Eye (tissue), 1 donor: ENCODE data around the gene SHOX.
"Not testable (repeated sequence)": the region's sequence is repeated elsewhere in the genome, so short reads cannot be mapped to it uniquely, and the experiment has no call there.

Experiments
- DNase-seq: peaks from one replicate; pipeline ENCODE4 v3.0.0-alpha.2; 2015

The SHOX gene

DNA sequence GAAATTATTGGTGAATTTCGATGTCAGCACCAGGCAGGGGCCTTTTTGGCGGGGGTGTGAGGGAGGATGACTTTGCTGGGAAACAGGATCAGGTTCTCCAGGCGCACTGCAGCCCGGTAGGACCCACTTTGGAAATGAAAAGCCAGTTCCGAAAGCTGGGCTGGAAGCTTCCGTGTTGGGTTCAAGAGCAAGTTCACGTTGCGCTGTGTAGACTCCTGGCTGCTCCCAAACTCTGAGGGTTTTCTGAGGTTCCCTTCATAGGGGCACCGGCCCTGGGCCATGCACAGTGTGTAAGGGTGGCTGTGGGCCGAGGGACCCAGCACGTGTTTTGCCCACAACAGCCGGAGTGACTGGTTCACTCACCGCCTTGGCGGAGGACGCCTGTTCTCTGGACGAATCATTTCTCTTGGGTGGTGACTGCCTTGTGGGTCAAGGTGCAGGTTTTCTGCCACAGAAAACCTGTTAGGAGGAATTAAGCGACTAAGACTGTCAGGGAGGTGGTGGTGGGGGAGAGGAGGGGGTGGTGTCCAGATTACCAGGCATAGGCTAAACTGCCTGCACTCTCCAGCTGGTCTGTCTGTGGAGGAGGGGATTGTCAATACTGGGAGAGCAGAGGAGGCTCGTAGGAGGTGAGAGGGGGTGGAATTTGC lies 8.0 kb downstream of the SHOX start:
- DNase-seq, result peak; percentile 38

GRCh38 chrX:639151-639550 lies 8.6 kb downstream of the SHOX start:
- DNase-seq, result no peak

DNA sequence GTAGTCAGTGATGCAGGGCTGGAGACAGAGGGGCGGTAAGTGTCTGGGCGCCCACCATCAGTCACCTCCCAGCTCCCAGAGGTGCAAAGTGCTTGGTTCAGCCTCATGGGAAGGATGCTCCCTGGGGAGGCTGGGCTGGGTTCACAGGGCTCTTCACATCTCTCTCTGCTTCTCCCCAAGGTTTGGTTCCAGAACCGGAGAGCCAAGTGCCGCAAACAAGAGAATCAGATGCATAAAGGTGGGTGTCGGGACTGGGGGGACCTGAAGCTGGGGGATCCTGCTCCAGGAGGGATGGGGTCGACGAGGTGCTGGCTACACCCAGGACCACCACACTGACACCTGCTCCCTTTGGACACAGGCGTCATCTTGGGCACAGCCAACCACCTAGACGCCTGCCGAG lies 10.1 kb downstream of the SHOX start:
- no peak for DNase-seq

GRCh38 chrX:641671-642435 lies 11.3 kb downstream of the SHOX start:
- DNase-seq, result no peak

DNA sequence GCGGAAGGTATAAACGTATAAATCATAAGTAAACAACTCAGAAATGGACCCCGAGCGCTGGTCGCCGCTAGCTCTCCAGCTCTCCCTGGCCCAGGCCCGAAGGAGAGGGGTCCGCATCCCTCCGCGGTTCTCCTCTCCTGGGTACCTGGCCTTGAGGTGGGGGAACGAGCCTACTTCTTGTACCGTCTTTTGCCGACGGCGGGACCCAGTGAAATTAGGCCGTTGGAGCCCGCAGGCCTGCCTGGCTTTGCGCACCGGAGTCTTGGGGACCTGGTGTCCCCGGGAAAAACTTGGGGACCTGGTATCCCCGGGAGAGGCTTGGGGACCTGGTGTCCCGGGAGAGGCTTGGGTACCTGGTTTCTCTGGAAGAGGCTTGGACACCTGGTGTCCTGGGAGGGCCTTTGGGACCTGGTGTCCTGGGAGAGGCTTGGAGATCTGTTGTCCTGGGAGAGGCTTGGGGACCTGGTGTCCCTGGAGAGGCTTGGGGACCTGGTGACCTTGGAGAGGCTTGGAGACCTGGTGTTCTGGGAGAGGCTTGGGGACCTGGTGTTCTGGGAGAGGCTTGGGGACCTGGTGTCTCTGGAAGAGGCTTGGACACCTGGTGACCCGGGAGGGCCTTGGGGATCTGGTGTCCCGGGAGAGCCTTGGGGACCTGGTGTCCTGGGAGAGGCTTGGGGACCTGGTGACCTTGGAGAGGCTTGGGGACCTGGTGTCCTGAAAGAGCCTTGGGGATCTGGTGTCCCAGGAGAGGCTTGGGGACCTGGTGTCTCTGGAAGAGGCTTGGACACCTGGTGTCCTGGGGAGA lies 12.0 kb downstream of the SHOX start:
- peak; percentile 10 for DNase-seq

DNA sequence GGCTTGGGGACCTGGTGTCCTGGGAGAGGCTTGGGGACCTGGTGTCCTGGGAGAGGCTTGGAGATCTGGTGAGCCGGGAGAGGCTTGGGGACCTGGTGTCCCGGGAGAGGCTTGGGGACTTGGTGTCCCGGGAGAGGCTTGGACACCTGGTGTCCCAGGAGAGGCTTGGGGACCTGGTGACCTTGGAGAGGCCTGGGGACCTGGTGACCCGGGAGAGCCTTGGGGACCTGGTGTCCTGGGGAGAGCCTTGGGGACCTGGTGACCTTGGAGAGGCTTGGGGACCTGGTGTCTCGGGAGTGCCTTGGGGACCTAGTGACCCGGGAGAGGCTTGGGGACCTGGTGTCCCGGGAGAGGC lies 12.6 kb downstream of the SHOX start:
- peak; percentile 10 for DNase-seq

- peak; percentile 28 for DNase-seq
Measured at GRCh38 chrX:643911-644303, 13.3 kb downstream of the SHOX start.

DNA sequence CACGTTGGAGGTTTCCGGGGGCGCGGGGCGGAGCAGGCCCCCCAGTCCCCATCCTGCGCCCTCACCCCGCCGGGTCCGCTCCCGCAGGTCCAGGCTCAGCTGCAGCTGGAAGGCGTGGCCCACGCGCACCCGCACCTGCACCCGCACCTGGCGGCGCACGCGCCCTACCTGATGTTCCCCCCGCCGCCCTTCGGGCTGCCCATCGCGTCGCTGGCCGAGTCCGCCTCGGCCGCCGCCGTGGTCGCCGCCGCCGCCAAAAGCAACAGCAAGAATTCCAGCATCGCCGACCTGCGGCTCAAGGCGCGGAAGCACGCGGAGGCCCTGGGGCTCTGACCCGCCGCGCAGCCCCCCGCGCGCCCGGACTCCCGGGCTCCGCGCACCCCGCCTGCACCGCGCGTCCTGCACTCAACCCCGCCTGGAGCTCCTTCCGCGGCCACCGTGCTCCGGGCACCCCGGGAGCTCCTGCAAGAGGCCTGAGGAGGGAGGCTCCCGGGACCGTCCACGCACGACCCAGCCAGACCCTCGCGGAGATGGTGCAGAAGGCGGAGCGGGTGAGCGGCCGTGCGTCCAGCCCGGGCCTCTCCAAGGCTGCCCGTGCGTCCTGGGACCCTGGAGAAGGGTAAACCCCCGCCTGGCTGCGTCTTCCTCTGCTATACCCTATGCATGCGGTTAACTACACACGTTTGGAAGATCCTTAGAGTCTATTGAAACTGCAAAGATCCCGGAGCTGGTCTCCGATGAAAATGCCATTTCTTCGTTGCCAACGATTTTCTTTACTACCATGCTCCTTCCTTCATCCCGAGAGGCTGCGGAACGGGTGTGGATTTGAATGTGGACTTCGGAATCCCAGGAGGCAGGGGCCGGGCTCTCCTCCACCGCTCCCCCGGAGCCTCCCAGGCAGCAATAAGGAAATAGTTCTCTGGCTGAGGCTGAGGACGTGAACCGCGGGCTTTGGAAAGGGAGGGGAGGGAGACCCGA lies 14.0 kb downstream of the SHOX start:
- peak; percentile 48 for DNase-seq

- DNase-seq, result no peak
Measured at GRCh38 chrX:646228-646495, 15.6 kb downstream of the SHOX start.

GRCh38 chrX:646796-647195 lies 16.2 kb downstream of the SHOX start:
- no peak for DNase-seq

DNA sequence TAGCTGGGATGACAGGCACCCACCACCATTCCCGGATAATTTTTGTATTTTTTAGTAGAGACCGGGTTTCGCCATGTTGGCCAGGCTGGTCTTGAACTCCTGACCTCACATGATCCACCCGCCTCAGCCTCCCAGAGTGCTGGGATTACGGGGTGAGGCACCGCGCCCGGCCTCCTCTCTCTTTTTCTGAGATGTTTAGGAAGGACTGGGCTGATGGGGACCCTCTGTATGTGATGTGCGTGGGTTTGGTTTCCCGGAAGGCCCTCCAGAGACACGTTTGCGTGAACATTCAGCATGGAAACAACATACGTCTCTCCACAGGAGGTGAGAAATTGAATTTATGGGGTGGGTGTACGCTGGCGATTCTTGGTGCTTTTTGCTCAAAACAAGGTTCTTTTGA lies 18.6 kb downstream of the SHOX start:
- no peak for DNase-seq

DNA sequence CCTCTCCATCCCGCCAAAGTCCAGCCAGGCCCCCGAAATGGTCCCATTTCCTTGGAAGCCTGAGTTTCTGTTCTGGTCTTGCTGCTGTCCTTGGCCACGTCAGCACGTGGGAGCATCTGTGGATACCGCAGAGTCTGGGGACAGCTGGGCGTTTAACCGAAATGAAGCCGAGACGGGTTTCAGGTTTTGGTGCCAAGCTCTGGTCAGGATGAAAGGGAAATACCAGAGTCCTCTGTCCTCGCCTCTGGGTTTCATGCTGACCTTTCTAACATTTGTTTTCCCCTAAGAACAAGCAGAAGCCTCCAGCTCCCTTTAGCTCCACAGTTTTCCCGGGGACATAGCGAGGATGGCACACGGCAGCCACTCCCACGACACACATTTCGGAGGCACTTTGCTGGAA lies 19.7 kb downstream of the SHOX start:
- no peak for DNase-seq

DNA sequence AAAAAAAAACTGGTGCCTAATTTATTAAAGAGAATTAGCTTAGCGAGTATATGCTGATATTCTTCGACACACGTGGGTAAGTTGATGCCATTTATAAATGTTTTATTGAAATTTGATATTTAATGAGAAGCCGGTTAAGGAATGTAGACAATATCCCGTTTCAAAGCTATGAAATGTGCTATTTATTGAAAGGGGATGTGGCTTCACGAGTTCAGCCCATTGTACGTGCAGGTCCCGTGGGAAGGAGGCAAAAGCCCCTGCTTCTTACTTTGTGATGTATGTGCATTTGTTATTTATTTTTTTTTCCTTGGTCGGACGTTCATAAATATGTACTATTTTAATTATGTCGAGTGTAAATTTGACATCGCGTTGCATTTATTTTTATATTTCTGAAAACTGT lies 20.2 kb downstream of the SHOX start:
- DNase-seq, result no peak

GRCh38 chrX:651922-652321 lies 21.3 kb downstream of the SHOX start:
- DNase-seq, result not testable (repeated sequence)

DNA sequence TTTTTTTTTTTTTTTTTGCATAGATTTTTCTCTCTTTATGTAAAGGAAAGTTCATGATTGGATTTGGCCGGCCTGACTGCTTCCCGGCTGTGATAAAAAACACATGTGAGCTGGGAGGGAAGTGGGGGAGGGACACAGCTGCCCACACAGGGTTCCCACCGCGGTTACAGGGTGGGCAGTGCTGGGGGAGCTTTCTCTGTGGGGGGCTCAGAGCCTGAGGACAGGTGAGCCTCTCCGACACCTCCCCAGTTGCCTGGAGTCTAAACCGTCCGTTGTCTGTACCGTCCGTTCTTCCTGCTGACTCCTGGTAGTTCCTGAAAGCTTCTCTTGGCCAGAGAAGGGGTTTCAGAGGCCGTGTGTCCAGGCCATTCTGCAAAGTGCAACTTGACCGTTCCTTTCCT lies 21.8 kb downstream of the SHOX start:
- DNase-seq, result no peak

DNA sequence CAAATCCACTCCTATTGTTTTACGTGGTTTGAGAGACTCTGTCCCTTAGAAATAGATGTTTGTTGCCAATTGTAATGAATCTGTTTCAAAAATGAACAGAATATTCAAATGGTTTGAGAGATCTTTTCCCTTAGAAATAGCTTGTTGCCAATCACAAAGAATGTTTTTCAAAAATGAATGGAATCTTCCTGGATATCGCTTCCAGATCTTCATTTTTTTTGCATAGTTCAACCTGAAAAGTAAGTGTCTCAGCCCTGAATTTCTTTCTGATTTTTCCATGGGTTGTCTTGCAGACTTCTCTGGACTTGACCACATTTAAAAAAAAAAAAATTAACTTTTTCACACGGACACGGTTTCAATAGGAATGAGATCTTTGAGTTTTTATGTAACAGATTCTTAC lies 22.7 kb downstream of the SHOX start:
- DNase-seq, result no peak

DNA sequence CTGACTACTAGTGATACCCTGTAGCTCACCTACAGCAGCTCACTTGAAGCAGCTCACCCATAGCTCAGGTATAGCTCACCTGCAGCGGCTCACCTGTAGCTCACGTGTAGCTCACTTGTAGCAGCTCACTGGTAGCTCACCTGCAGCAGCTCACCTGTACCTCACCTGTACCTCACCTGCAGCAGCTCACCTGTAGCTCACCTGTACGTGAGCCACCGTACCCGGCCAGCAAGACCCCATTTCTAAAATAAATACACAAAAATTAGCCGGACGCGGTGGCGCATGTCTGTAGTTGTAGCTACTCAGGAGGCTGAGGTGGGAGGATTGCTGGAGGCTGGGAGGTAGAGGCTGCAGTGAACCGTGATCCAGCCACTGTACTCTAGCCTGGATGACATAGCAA lies 30.6 kb downstream of the SHOX start:
- no peak for DNase-seq

- DNase-seq, result no peak
Measured at GRCh38 chrX:662126-662525, 31.5 kb downstream of the SHOX start.

DNA sequence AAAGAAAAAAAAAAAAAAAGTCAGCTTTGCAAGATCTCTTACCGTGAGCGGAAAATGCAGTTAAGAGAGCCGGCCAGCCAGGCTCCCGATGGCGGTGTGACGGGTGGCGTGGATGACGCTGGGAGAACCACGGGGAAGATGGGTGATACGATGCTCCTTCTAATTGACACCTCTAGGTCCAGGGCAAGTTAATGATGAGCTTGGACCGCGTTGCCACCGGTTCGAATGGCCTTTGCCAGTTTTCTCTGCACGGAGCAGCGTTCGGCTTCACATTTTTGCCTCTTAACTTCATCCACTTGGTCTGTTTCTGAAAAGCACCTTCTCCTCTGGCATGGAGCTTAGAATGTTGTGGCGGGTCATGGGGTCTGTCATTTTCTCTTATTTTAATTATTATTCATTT lies 33.2 kb downstream of the SHOX start:
- no peak for DNase-seq

DNA sequence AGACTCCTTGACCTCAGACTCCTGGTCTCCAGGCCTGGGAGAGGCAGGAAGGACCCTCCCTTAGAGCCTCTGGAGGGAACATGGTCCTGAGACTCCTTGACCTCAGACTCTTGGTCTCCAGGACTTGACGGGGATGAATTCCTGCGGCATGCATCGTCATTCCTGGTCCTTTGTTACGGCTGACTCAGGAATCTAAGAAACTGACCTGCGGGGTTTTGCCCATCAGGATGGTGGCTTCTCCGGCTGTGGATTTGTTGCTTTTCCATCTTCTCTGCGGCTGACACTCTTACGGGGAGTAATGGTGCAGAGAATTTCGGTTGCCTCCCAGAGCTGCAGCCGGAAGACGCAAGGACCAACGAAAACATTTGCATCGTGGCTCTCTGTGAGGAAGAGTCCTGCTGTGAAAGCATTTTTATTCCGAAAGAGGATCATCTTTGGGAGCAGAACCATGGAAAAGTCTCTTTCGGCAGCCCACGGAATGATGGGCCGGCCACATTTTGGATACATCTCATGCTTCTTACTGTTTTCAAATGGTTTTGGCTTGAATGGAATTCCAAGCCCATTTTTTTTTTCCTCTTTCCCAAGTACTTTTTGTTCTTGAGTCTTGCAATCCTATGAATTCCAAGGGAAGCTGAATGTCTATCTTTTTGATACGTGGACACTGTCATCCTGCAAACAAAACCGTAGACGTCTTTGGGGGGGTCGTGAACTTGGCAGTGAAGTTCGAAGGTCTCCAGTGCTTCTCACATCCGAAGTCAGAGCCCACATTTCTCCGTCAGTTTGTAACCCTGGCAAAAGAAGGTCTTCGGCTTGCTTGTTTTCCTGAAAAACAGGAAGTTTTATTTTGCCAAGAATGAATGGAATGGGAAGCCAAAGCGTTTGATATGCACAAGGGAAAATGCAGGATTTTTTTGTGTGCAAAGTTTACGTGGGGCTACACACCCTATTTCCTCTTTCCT lies 36.5 kb downstream of the SHOX start:
- no peak for DNase-seq

- DNase-seq, result peak; percentile 59
Measured at GRCh38 chrX:670645-671044, 40.1 kb downstream of the SHOX start.

GRCh38 chrX:672931-673330 lies 42.3 kb downstream of the SHOX start:
- DNase-seq, result no peak
